SJSA1 (cell line): ENCODE data around the gene POLD2. TPM values are rescaled to one million over a fixed set of nuclear protein-coding genes. Genes with fewer than 3 reads are reported as not detected.
A peak's percentile ranks its signal among the peaks of the same experiment; 100 is the strongest.

ENCODE experiments used
- DNase-seq, 2 experiments: peaks; one replicate each; pipeline ENCODE4 v3.0.0-alpha.2; 2015 to 2020; ENCODE audit warnings: low spot score in 2 of 2, low read depth in 1 of 2
- H3K27ac ChIP-seq: fragments of 250-450 bp; sonication (Bioruptor Pico); 2 replicates; pipeline ENCODE4 v1.5.1; 2020; ENCODE audit warnings: mild to moderate bottlenecking, moderate library complexity
- H3K27me3 ChIP-seq: fragments of 250-450 bp; sonication (Bioruptor Pico); replicated peaks from 2 replicates; pipeline ENCODE4 v1.5.1; 2020; ENCODE audit warnings: mild to moderate bottlenecking, moderate library complexity
- H3K36me3 ChIP-seq: fragments of 250-450 bp; sonication (Bioruptor Pico); 2 replicates; pipeline ENCODE4 v1.5.1; 2020; ENCODE audit warnings: mild to moderate bottlenecking
- H3K4me1 ChIP-seq: fragments of 250-450 bp; sonication (Bioruptor Pico); replicated peaks from 2 replicates; pipeline ENCODE4 v1.6.1; 2021; ENCODE audit warnings: mild to moderate bottlenecking
- H3K4me3 ChIP-seq: fragments of 250-450 bp; sonication (Bioruptor Pico); 2 replicates; pipeline ENCODE4 v1.5.1; 2020; ENCODE audit warnings: mild to moderate bottlenecking
- H3K9me3 ChIP-seq: fragments of 250-450 bp; sonication (Bioruptor Pico); replicated peaks from 2 replicates; pipeline ENCODE4 v1.5.1; 2020; ENCODE audit warnings: mild to moderate bottlenecking
- total RNA-seq: library from RNA; depleted of rRNA; stranded (reverse); fragments of >200 nt; shearing (Covaris generic); gene quantifications from 2 replicates; pipeline ENCODE4 v1.2.3, GENCODE V29; 2014

The POLD2 gene
- total RNA-seq, 1 experiment from 2014 or later, result 96.1 TPM

- no peak overlapping the region for H3K4me3 ChIP-seq
- H3K9me3 ChIP-seq, result no peaks in the 10 kb centered on the region
- H3K27me3 ChIP-seq, result no peaks in the 10 kb centered on the region
- H3K36me3 ChIP-seq, result peaks cover 70% of the 10 kb centered on the region
- peaks cover 20% of the 10 kb centered on the region for H3K4me1 ChIP-seq
- H3K27ac ChIP-seq, result no peak overlapping the region
- no peak for DNase-seq
Observed at GRCh38 chr7:44075296-44076075, 47.9 kb downstream of the POLD2 start.

DNA sequence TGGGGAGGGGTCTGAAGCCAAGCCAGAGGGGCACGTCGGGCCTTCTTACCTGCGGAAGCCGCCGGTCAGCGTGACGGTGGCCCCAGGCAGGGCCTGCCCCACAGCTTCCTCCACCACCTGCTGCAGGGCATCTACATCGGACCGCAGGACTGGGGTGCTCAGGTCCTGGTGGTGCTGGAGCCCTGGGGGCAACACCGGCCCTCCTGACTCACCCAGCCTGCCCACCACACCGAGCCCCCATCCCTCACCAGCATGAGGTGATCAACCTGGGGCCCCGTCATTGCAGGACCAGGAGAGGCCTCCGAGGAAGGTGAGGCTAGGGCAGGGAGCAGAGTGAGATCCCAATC lies 49.0 kb downstream of the POLD2 start:
- H3K27ac ChIP-seq, result peak overlapping the region; percentile 79
- no peaks in the 10 kb centered on the region for H3K9me3 ChIP-seq
- H3K4me1 ChIP-seq, result peaks cover 20% of the 10 kb centered on the region
- no peaks in the 10 kb centered on the region for H3K27me3 ChIP-seq
- DNase-seq, result no peak
- no peak overlapping the region for H3K4me3 ChIP-seq
- peaks cover 60% of the 10 kb centered on the region for H3K36me3 ChIP-seq

GRCh38 chr7:44073664-44074348 lies 49.5 kb downstream of the POLD2 start:
- H3K4me3 ChIP-seq, result no peak overlapping the region
- H3K27ac ChIP-seq, result peak overlapping the region; percentile 79
- peaks cover 54% of the 10 kb centered on the region for H3K36me3 ChIP-seq
- no peaks in the 10 kb centered on the region for H3K27me3 ChIP-seq
- peaks cover 20% of the 10 kb centered on the region for H3K4me1 ChIP-seq
- no peaks in the 10 kb centered on the region for H3K9me3 ChIP-seq
- DNase-seq, result no peak

DNA sequence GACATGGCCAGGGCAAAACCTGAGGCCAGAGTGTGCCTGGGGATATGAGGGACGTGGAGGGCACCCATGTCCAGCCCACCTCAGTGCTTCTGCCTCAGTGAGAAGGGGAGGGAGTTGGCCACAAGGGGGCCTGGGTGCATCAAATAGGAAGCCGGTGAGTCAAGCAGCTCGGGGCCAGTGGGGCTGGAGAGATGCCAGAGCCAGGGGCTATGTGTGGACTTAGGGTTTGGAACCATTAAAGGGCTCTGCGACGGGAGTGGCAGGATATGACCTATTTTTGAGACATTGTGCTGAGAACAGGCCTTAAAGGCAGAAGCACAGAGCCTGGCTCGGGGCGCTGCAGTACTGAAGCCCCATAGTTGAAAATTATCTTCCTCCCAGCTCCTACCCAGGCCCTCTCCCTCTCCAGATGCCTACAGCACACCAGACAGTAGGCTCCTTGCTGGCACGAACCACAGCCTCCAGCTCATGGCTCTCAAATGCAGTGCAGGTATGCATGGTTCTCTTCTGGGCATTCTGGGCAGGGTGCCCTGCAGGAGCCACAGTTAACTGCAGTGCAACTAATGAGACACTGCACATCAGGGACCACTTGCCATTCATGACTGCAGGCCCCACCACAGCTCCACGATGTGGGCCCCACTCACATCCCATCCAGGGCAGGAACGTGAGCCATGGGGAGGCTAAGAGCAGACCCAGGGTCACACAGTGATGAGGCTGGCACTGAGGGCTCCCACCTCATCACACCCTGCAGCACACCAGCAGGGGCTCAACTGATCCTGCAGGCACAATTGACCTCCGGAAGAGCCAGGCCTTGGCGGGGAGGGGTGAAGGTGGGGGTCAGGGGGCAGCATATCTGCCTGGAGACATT lies 50.8 kb downstream of the POLD2 start:
- no peak overlapping the region for H3K27ac ChIP-seq

DNA sequence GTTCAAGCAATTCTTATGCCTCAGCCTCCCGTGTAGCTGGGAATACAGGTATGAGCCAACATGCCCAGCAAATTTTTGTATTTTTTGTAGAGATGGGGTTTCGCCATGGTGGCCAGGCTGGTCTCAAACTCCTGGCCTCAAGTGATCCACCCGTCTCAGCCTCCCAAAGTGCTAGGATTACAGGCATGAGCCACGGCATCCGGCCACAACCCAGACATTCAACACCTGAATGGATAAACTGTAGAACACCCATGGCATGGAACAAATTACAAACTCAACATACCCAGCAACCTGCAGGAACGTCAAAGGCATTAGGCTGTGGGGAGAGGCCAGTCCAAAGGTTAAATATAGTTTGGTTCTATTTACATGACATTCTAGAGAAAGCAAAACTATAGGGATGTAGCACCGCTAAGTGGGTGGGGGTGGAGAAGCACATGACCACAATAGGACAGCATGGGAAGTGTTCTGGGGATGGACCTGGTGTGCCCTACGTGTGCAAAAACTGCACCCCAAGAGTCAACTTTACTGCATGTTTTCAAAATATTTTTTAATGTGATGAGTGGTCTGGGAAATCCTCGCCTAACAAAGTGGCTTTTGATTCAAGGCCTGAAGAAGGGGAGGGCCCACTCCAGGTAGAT lies 51.5 kb downstream of the POLD2 start:
- no peak overlapping the region for H3K27ac ChIP-seq
- H3K27me3 ChIP-seq, result no peaks in the 10 kb centered on the region
- H3K9me3 ChIP-seq, result no peaks in the 10 kb centered on the region
- no peak for DNase-seq
- peaks cover 38% of the 10 kb centered on the region for H3K36me3 ChIP-seq
- no peak overlapping the region for H3K4me3 ChIP-seq
- H3K4me1 ChIP-seq, result peaks cover 20% of the 10 kb centered on the region

More for the DNA sequence above, 50.8 kb downstream of the POLD2 start:
- Histone ChIP-seq H3K9me3 (no peaks in the 10 kb centered on the region), H3K4me3 (no peak overlapping the region), H3K4me1 (peaks cover 20% of the 10 kb centered on the region), H3K36me3 (peaks cover 42% of the 10 kb centered on the region), H3K27me3 (no peaks in the 10 kb centered on the region)
- DNase-seq, result peak; percentile 74 to 94

DNA sequence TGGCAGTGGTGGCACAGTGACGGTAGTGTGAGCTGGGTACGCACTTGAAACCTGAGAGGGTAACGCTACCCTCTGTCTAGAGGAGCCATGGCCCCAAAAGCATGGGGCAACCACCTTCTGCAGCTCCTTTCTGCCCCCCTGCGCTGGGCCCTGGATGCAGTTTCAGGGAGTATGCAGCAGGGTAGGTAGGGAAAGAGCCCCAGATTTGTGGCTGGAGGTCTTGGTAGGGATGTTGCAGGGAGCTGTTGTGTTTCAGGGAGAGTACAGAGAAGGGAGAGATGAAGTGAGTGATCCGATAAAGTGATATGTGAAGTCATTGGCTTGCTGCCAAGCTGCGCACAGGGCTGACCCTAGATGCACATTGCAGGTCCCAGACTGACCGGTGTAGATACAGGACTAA lies 55.3 kb downstream of the POLD2 start:
- Histone ChIP-seq H3K4me3 (no peak overlapping the region), H3K27me3 (no peaks in the 10 kb centered on the region; the same call in 1 of the 2 replicates), H3K9me3 (no peaks in the 10 kb centered on the region), H3K36me3 (peaks cover 5% of the 10 kb centered on the region), H3K27ac (no peak overlapping the region), H3K4me1 (peaks cover 10% of the 10 kb centered on the region)
- DNase-seq, result no peak

- Histone ChIP-seq H3K27me3 (no peaks in the 10 kb centered on the region; the same call in 1 of the 2 replicates), H3K4me1 (peaks cover 4% of the 10 kb centered on the region), H3K27ac (no peak overlapping the region), H3K4me3 (no peak overlapping the region), H3K36me3 (peaks cover 2% of the 10 kb centered on the region), H3K9me3 (no peaks in the 10 kb centered on the region)
- no peak for DNase-seq
Observed at GRCh38 chr7:44067064-44067951, 56.0 kb downstream of the POLD2 start.

DNA sequence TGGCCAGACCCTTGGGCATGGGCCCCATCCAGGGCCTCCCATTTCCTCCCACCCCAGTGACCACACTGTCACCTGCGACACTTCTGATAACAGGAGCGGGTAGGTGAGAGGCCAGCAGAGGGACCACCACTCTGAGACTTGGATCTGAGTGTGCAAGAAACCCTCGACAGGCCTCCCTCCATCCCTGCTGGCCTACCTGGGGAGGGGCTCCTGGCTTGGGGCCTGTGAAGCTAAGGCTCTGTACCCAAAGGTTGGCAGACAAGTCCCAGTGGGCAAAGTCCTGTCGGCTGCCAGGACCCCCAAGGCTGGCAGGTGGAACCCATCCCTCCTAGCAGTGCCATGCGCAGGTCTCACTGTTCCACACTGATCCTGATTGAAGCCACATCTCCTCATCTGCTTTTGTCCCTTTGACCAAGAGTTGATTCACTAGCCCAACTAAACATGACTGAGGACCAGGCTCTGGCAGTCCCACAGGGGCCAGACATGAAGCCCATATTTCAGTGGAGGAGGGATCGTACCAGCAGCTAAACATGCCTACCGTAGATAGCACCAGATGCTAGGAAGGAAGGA lies 56.8 kb downstream of the POLD2 start:
- no peaks in the 10 kb centered on the region for H3K9me3 ChIP-seq
- H3K4me3 ChIP-seq, result no peak overlapping the region
- no peaks in the 10 kb centered on the region for H3K4me1 ChIP-seq
- H3K36me3 ChIP-seq, result peaks cover 9% of the 10 kb centered on the region
- H3K27ac ChIP-seq, result no peak overlapping the region
- no peak for DNase-seq
- no peaks in the 10 kb centered on the region; the same call in 1 of the 2 replicates for H3K27me3 ChIP-seq

DNA sequence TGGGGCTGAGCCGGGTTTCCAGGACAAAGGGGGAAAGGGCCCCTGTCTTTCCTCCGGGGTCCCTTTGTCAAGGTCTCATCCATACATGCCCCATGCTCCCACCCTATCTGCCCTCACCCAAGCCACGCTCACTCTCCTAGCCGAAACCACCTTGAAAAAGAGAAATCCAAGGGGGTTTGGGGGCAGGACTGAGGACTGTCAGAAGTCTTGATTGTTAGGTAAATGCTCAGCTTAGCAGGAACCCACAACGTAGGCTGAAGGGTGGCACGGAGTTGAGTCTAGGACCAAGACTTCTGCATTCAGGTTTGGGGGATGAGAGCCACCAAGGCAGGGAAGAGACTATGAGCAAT lies 57.3 kb downstream of the POLD2 start:
- Histone ChIP-seq H3K4me3 (no peak overlapping the region), H3K9me3 (no peaks in the 10 kb centered on the region), H3K4me1 (no peaks in the 10 kb centered on the region), H3K27me3 (no peaks in the 10 kb centered on the region; the same call in 1 of the 2 replicates), H3K36me3 (peaks cover 14% of the 10 kb centered on the region), H3K27ac (no peak overlapping the region)
- DNase-seq, result no peak

DNA sequence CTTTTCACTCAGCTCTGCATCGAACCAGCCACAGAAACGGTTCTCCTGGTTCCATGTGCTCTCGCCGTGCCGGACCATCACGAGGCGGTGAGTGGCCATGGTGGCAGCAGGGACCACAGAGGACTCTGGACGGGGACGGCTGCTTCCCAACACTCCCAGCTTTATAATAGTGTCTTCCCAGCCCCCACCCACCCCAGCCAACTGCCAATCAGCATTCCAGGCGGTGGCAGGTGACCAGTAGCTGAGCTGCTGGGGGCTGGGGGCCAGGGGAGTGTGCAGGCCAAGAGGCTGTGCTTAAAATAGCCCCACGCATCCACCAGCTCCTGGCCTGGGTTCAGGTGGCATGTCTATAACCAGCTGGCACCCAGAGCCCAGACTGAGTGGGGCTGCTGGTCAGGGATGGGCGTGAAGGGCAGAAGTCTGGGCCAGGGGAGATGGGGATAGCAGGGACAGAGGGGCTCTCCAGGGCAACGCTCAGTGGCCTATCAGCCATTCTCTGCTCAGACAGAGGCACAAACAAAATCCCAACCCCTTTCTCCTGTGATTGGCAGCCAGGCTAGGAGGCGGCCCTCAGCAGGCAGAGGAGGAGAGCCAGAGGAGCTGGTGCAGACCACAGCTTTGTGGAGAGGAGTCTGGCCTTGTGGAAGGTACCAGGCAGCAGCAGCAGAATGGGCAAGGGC lies 57.8 kb downstream of the POLD2 start, which contains the start of gene PGAM2:
TSS of gene PGAM2 (minus strand) at position 137 of the 680 bp plus-strand sequence. CDS start at position 99, 38 bp downstream.
- H3K4me3 ChIP-seq, result no peak within 1 kb of the TSS
- no peaks in the 10 kb centered on the region for H3K9me3 ChIP-seq
- H3K4me1 ChIP-seq, result no peaks in the 10 kb centered on the region
- no peak within 1 kb of the TSS for H3K27ac ChIP-seq
- H3K27me3 ChIP-seq, result no peaks in the 10 kb centered on the region; the same call in 1 of the 2 replicates
- H3K36me3 ChIP-seq, result peaks cover 19% of the 10 kb centered on the region
- no peak for DNase-seq

GRCh38 chr7:44064791-44065430 lies 58.4 kb downstream of the POLD2 start:
- Histone ChIP-seq H3K4me3 (no peak overlapping the region), H3K9me3 (no peaks in the 10 kb centered on the region), H3K27ac (no peak overlapping the region), H3K4me1 (no peaks in the 10 kb centered on the region), H3K36me3 (peaks cover 26% of the 10 kb centered on the region), H3K27me3 (no peaks in the 10 kb centered on the region; the same call in 1 of the 2 replicates)
- no peak for DNase-seq
